Mesenchymal stem cell (in vitro differentiated cells and primary cell): Measurements from ENCODE around the gene NRXN3.

Source experiments
- DNase-seq: peaks from one replicate; pipeline ENCODE4 v3.0.0-alpha.2; 2013
- H2AFZ ChIP-seq: one replicate; pipeline ENCODE4 v1.6.1; 2013; ENCODE audit warnings: low read depth, mild to moderate bottlenecking, control low read depth, inconsistent platforms, low read length, moderate library complexity
- H2AK5ac ChIP-seq: 2 replicates; pipeline ENCODE4 v1.6.1; 2013; ENCODE audit warnings: low read length, moderate library complexity, mild to moderate bottlenecking, inconsistent platforms; ENCODE audit not compliant: severe bottlenecking
- H2BK120ac ChIP-seq: one replicate; pipeline ENCODE4 v1.6.1; 2013; ENCODE audit warnings: low read depth, mild to moderate bottlenecking, inconsistent platforms, low read length, moderate library complexity
- H2BK12ac ChIP-seq, 2 experiments: one replicate each; pipeline ENCODE4 v1.6.1; 2013; ENCODE audit warnings: inconsistent platforms in 2 of 2, low read length in 2 of 2, mild to moderate bottlenecking in 2 of 2, moderate library complexity in 2 of 2, control low read depth in 1 of 2
- H2BK15ac ChIP-seq: one replicate; pipeline ENCODE4 v1.6.1; 2013; ENCODE audit warnings: mild to moderate bottlenecking, low read depth, inconsistent platforms; ENCODE audit not compliant: poor library complexity, severe bottlenecking
- H2BK5ac ChIP-seq: 2 replicates; pipeline ENCODE4 v1.6.1; 2013; ENCODE audit warnings: low read depth, mild to moderate bottlenecking, low read length, control low read depth, inconsistent platforms; ENCODE audit not compliant: poor library complexity, severe bottlenecking
- H3K14ac ChIP-seq, 2 experiments: one replicate each; pipeline ENCODE4 v1.6.1; 2013; ENCODE audit warnings: inconsistent platforms in 2 of 2, low read length in 2 of 2, control low read depth in 1 of 2, mild to moderate bottlenecking in 1 of 2, moderate library complexity in 1 of 2
- H3K18ac ChIP-seq, 2 experiments: one replicate each; pipeline ENCODE4 v1.6.1; 2013; ENCODE audit warnings: inconsistent platforms in 2 of 2, low read length in 2 of 2, control low read depth in 1 of 2, low read depth in 1 of 2, mild to moderate bottlenecking in 1 of 2
- H3K23ac ChIP-seq, 2 experiments: one replicate each; pipeline ENCODE4 v1.6.1; 2013; ENCODE audit warnings: inconsistent platforms in 2 of 2, low read length in 2 of 2, mild to moderate bottlenecking in 2 of 2, moderate library complexity in 2 of 2, control low read depth in 1 of 2
- H3K27ac ChIP-seq: 2 replicates; pipeline ENCODE4 v1.5.1; 2013; ENCODE audit warnings: mild to moderate bottlenecking, moderate library complexity, low read length, control low read depth, inconsistent platforms; ENCODE audit not compliant: poor library complexity, severe bottlenecking
- H3K27me3 ChIP-seq, 2 experiments: 2 replicates each; pipeline versions ENCODE4 v1.6.1 to v1.7.0; 2013; ENCODE audit warnings: low read length in 2 of 2, mild to moderate bottlenecking in 2 of 2, moderate library complexity in 2 of 2, control low read depth in 1 of 2, inconsistent platforms in 1 of 2; ENCODE audit not compliant: control insufficient read depth in 1 of 2, insufficient read depth in 1 of 2
- H3K36me3 ChIP-seq, 2 experiments: 2 replicates each; pipeline versions ENCODE4 v1.6.1 to v1.7.0; 2013; ENCODE audit warnings: low read length in 2 of 2, control low read depth in 1 of 2, inconsistent platforms in 1 of 2, low read depth in 1 of 2, mild to moderate bottlenecking in 1 of 2; ENCODE audit not compliant: insufficient read depth in 2 of 2, control insufficient read depth in 1 of 2
- H3K4ac ChIP-seq, 2 experiments: one replicate each; pipeline ENCODE4 v1.6.1; 2013; ENCODE audit warnings: inconsistent platforms in 2 of 2, low read length in 2 of 2, mild to moderate bottlenecking in 2 of 2, moderate library complexity in 2 of 2, control low read depth in 1 of 2, low read depth in 1 of 2
- H3K4me1 ChIP-seq: 2 replicates; pipeline ENCODE4 v1.6.1; 2013; ENCODE audit warnings: low read depth, low read length, control low read depth; ENCODE audit not compliant: control insufficient read depth, insufficient read depth
- H3K4me2 ChIP-seq: 2 replicates; pipeline ENCODE4 v1.6.1; 2013; ENCODE audit warnings: low read length, mild to moderate bottlenecking, inconsistent platforms; ENCODE audit not compliant: poor library complexity, severe bottlenecking
- H3K4me3 ChIP-seq, 2 experiments: 2 replicates each; pipeline versions ENCODE4 v1.5.1 to v1.7.0; 2013; ENCODE audit warnings: low read length in 2 of 2, mild to moderate bottlenecking in 2 of 2, control low read depth in 1 of 2, low read depth in 1 of 2; ENCODE audit not compliant: insufficient read depth in 1 of 2
- H3K79me1 ChIP-seq: replicated peaks from 2 replicates; pipeline ENCODE4 v1.6.1; 2013; ENCODE audit warnings: mild to moderate bottlenecking, control low read depth, low read length, inconsistent platforms; ENCODE audit not compliant: poor library complexity, severe bottlenecking
- H3K9ac ChIP-seq: 2 replicates; pipeline ENCODE4 v1.7.0; 2013; ENCODE audit warnings: mild to moderate bottlenecking, low read length, moderate library complexity
- H3K9me3 ChIP-seq: 2 replicates; pipeline ENCODE4 v1.7.0; 2013; ENCODE audit warnings: mild to moderate bottlenecking, low read length; ENCODE audit not compliant: control insufficient read depth
- H4K8ac ChIP-seq: one replicate; pipeline ENCODE4 v1.6.1; 2013; ENCODE audit warnings: inconsistent platforms, mild to moderate bottlenecking, low read length, moderate library complexity
- H4K91ac ChIP-seq: one replicate; pipeline ENCODE4 v1.6.1; 2013; ENCODE audit warnings: mild to moderate bottlenecking, low read length, inconsistent platforms
- WGBS: methylation state at CpG from one replicate; pipeline ENCODE4 v1.1.7; 2013; ENCODE audit warnings: mixed read lengths; 5-methylcytosine and 5-hydroxymethylcytosine counted together

The NRXN3 gene

GRCh38 chr14:78652727-78653126 is 482.6 kb downstream of the NRXN3 start:
- no peak overlapping the region for H3K4me3 ChIP-seq
- no peak overlapping the region for H3K4me2 ChIP-seq
- H2BK5ac ChIP-seq = no peak overlapping the region
- no peak overlapping the region for H3K27ac ChIP-seq
- DNase-seq = no peak
- no peak overlapping the region for H3K18ac ChIP-seq
- no peak overlapping the region for H3K4ac ChIP-seq
- no peak overlapping the region for H2AK5ac ChIP-seq
- no peak overlapping the region for H2BK12ac ChIP-seq
- no peak overlapping the region for H2BK15ac ChIP-seq
- no peaks in the 10 kb centered on the region for H3K36me3 ChIP-seq
- no peak overlapping the region for H3K14ac ChIP-seq
- H4K91ac ChIP-seq = no peak overlapping the region
- no peak overlapping the region for H3K9ac ChIP-seq
- H2AFZ ChIP-seq = no peak overlapping the region
- H3K4me1 ChIP-seq = no peaks in the 10 kb centered on the region
- no peak overlapping the region for H2BK120ac ChIP-seq
- H3K27me3 ChIP-seq = no peaks in the 10 kb centered on the region
- H3K23ac ChIP-seq = no peak overlapping the region
- H4K8ac ChIP-seq = no peak overlapping the region
- H3K9me3 ChIP-seq = no peaks in the 10 kb centered on the region
- 77% methylated on average over 1 of the region's 1 CpG for WGBS
- no peaks in the 10 kb centered on the region for H3K79me1 ChIP-seq

- H2BK12ac ChIP-seq = no peak overlapping the region
- no peaks in the 10 kb centered on the region for H3K9me3 ChIP-seq
- H3K4me3 ChIP-seq = no peak overlapping the region
- H2BK120ac ChIP-seq = no peak overlapping the region
- DNase-seq = no peak
- no peak overlapping the region for H3K14ac ChIP-seq
- no peak overlapping the region for H3K4me2 ChIP-seq
- H4K8ac ChIP-seq = no peak overlapping the region
- no peak overlapping the region for H3K27ac ChIP-seq
- no peaks in the 10 kb centered on the region for H3K27me3 ChIP-seq
- no peak overlapping the region for H4K91ac ChIP-seq
- H3K36me3 ChIP-seq = no peaks in the 10 kb centered on the region
- no peaks in the 10 kb centered on the region for H3K79me1 ChIP-seq
- H2AFZ ChIP-seq = no peak overlapping the region
- H3K4me1 ChIP-seq = no peaks in the 10 kb centered on the region
- no peak overlapping the region for H2BK15ac ChIP-seq
- no peak overlapping the region for H3K4ac ChIP-seq
- H3K23ac ChIP-seq = no peak overlapping the region
- no peak overlapping the region for H3K9ac ChIP-seq
- H2AK5ac ChIP-seq = no peak overlapping the region
- H2BK5ac ChIP-seq = no peak overlapping the region
- no CpG with 5 or more reads among the region's 1 CpG for WGBS
- H3K18ac ChIP-seq = no peak overlapping the region
Observed at GRCh38 chr14:78653173-78653572, 483.0 kb downstream of the NRXN3 start.

GRCh38 chr14:78657451-78657850 is 487.3 kb downstream of the NRXN3 start:
- H3K4me3 ChIP-seq = no peak overlapping the region
- no peak overlapping the region for H3K23ac ChIP-seq
- no peak overlapping the region for H2AFZ ChIP-seq
- H3K14ac ChIP-seq = no peak overlapping the region
- H3K36me3 ChIP-seq = no peaks in the 10 kb centered on the region
- no peak for DNase-seq
- no peak overlapping the region for H4K91ac ChIP-seq
- H3K4ac ChIP-seq = no peak overlapping the region
- H2BK5ac ChIP-seq = no peak overlapping the region
- H3K4me1 ChIP-seq = no peaks in the 10 kb centered on the region
- H3K9me3 ChIP-seq = no peaks in the 10 kb centered on the region
- H3K18ac ChIP-seq = no peak overlapping the region
- no peak overlapping the region for H2BK120ac ChIP-seq
- H2AK5ac ChIP-seq = no peak overlapping the region
- no peaks in the 10 kb centered on the region for H3K79me1 ChIP-seq
- H2BK15ac ChIP-seq = no peak overlapping the region
- no peak overlapping the region for H3K4me2 ChIP-seq
- no peak overlapping the region for H3K9ac ChIP-seq
- H2BK12ac ChIP-seq = no peak overlapping the region
- H3K27ac ChIP-seq = no peak overlapping the region
- H4K8ac ChIP-seq = no peak overlapping the region
- no peaks in the 10 kb centered on the region for H3K27me3 ChIP-seq
- WGBS = 100% methylated on average over 1 of the region's 4 CpGs

GRCh38 chr14:78664841-78665240 is 494.7 kb downstream of the NRXN3 start:
- no peak overlapping the region for H3K14ac ChIP-seq
- H3K4me3 ChIP-seq = no peak overlapping the region

More at GRCh38 chr14:78664841-78665240, 494.7 kb downstream of the NRXN3 start:
- Histone ChIP-seq H3K36me3 (no peaks in the 10 kb centered on the region), H2AK5ac (no peak overlapping the region), H4K8ac (no peak overlapping the region), H2AFZ (no peak overlapping the region), H2BK15ac (no peak overlapping the region), H3K9ac (no peak overlapping the region), H3K4ac (no peak overlapping the region), H3K4me1 (no peaks in the 10 kb centered on the region), H4K91ac (no peak overlapping the region), H3K9me3 (no peaks in the 10 kb centered on the region), H3K18ac (no peak overlapping the region), H3K23ac (no peak overlapping the region), H2BK12ac (no peak overlapping the region), H3K4me2 (no peak overlapping the region), H2BK120ac (no peak overlapping the region), H3K27ac (no peak overlapping the region), H3K79me1 (no peaks in the 10 kb centered on the region), H2BK5ac (no peak overlapping the region), H3K27me3 (peaks cover 0 to 4% of the 10 kb centered on the region in 2 experiments)
- WGBS = 89% methylated on average over 1 of the region's 1 CpG
- no peak for DNase-seq
